Tongue (tissue), 2 donors: Measurements from ENCODE around the gene ZNF469. TPM values are rescaled to one million over a fixed set of nuclear protein-coding genes. Genes with fewer than 3 reads are reported as not detected.

Experiments used
- DNase-seq: peaks from one replicate; pipeline ENCODE4 v3.0.0-alpha.2; 2015
- total RNA-seq: library from RNA; depleted of rRNA; stranded (reverse); fragments of >200 nt; gene quantifications from one replicate; pipeline ENCODE4 v1.2.3, GENCODE V29; 2014

ZNF469 gene
- total RNA-seq, 1 donor from 2014 or later, result 4.4 TPM

DNA sequence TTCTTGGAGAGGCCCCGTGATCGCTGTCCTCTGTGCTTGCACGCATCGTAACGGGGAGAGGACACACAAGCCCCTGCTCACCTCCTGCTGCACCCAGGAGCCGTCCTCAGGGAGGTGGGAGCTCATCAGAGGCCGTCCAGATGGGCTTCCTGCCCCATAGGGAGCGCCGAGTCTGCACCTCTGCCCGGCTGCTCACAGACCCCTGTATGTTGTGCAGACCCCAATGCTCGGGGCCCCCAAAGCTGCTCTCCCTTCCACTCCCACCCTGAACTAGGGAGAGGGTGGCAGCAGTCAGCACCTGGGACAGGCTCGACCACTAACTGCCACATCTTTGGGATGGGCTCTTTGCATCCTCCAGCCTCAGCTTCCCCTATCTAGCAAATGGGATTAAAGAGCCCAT, 4.4 kb upstream of the ZNF469 start:
- no peak for DNase-seq

DNA sequence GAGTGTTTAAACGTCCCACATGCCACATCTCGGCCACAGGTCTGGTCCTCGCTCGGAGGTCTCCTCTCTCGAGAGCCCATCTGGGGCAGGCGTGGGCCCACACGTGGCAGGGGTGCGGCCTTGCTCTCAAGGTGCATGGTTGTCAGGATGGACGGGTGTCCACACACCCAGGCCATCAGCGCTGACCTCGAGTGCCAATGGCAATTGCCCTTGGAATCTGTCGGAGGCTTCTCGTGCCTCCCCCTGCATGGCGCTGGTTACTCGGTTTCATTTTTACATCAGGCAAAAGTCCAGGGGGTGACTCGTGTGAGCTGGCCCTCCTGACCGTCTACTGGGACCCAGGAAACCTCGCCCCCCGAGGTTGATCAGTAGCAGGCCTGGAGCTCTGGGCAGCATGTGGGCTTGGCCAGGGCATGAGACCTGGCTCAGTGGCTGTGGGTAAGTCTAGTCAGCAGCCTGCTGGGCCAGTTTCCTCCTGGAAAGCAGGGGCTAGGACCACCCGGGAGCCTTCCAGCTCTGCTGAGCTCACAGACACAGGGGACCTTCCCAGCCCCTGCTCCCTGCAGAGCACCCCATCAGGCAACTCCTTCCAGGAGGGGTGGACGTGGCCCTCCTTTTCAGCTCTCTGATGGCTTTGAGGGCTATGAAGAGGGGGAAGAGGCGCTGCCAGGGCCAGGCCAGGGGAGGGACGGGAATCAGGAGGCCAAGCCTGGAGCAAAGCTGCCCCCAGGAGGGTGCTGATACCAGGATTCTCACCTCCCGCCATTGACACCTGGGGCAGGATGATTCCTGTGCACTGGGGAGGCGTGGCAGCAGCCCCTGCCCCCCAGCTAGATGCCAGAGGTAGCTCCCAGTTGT, 3.7 kb upstream of the ZNF469 start:
- DNase-seq, result no peak

DNA sequence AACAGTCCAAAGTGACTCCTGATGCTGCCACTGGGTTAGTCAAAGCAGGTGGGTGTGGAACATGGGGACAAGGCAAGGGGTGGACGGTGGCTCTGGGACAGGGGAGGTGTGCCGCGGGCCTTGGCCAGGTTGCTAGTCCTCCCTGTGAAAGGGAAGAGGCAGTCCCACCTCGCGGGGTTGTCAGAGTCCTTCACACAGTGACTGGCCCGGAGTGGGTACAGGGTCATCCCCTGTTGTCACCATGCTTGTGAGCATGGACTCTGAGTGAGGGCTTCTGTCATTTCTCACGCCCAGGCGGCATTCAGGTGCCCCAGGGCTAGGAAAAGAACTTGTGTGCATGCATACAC, 3.1 kb upstream of the ZNF469 start:
- no peak for DNase-seq

DNA sequence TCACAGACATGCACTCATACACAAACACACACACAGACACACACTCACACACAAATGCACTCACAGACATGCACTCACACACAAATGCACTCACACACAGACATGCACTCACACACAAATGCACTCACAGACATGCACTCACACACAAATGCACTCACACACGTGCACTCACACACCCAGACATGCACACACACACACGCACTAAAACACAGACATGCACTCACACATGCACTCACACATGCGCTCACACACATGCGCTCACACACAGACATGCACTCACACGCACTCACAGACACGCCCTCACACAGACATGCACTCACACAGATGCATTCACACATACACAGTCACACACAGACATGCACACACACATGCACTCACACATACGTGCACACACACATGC, 2.7 kb upstream of the ZNF469 start:
- DNase-seq, result no peak

DNA sequence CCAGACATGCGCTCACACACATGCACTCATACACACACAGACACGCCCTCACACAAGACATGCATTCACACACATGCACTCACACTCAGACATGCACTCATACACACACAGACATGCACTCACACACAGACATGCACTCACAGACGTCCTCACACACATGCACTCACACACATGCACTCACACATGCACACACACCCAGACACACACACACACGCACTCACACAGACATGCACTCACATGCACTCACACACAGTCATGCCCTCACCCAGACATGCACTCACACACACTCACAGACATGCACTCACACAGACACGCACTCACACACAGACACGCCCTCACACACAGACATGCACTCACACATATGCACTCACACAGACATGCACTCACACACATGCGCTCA, 2.1 kb upstream of the ZNF469 start:
- no peak for DNase-seq

DNA sequence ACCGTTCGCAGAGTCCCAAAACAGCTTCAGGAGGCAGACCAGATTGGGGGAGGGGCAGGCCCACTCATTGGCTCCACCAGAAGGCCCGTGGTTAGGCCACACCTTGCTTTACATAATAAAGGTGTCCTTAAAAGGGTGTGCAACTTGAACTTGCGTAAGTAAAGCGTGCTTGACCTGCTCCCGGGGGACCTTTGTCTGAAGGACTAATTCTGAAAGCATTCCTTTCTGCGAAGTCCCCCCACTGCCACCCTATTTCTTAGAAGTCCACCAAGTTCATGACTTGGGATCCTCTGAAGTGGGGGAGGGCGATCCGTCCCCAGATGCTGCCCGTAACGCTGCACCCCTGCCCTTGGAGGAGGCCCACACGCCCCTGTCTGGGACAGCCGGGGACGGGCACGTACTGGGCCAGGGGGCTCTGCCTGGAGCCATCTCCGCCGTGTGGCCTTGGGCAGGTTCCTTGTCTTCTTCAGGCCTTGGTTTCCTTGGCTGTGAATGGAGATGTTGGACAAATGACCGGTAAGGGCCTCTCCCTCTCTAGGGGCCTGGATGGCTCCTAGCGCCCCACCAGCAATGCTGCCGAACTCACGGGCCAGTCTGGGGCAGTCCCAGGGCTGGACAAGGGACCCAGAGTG, 823 bp upstream of the ZNF469 start:
- peak; percentile 11 for DNase-seq

DNA sequence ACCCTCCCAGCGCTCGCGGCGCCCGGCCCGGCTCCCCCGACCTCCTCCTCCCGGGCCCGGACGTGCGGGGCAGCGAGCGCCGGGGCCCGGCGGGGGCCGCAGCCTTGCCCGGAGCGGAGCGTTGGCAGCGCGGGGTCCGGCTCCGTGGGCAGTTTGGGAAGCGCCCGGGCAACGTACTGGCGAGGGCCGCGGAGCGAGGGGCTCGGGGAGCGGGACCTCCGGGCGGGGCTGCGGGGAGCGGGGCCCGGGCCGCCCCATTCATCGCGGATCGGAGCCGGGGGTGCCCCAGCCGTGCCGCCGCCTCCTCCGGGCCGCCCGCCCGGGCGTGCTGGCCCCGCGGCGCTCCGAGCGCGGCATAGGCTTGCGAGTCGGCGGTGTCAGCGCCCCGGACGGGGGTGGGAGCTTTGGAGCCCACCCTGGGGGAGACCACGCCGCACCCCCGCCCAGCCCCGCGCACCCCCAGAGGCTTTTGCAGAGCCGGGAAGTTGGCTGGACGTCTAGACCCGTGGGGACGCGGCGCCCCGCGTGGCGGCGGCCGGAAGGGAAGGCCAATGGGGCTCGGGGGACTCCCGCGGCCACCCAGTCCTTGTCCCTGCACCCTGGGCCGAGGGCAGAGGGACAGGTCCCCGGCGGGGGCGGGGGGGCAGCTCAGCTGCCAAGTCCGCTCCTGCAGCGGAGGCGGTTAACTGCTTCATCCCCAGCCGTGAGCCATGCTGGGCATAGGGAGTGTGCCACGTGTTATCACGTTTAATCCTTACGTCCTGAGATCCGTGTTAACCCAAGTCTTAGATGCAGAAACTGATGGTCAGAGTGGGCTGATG, 852 bp downstream of the ZNF469 start:
- peak; percentile 38 for DNase-seq

DNA sequence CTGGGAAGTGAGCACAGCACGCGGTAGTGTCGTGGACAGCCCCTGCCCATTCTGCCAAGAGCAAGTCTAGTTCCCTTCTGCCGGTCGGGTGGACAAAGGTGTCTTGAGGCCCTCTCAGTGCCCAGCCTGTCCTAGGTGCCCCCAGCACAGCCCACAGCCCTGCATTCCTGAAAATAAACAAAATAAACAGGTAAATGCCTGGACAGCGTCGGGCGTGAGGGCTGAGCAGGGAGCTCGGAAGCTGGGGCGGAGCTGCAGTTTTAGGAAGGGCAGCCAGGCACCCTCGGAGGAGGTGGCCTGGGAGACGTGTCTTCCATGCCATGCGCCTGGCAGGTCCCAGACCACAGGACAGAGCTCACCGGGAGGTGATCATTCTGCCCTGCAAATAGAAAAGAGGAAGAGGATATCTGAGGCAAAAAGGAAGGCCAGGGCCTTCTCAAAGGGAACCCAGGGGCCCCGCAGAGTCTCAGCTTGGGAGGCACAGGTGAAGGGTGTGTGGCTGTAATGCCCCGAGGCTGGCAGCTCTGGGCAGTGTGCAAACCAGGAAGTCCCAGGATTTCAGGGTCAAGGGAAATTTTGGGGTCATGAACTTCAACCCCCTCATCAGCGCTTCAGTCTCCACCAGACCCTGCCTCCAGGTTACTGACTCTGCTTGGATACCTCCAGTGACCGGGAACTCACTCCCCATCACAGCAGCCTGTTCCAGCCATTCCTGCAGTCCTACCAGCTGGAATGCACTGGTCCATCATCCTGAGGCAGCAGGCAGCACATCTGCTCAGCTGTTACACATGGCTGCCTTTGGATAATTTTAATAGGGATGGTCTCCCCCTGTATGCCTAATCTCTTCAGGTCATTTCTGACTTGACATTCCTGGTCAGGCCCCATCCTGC, 1.7 kb downstream of the ZNF469 start:
- DNase-seq, result no peak

DNA sequence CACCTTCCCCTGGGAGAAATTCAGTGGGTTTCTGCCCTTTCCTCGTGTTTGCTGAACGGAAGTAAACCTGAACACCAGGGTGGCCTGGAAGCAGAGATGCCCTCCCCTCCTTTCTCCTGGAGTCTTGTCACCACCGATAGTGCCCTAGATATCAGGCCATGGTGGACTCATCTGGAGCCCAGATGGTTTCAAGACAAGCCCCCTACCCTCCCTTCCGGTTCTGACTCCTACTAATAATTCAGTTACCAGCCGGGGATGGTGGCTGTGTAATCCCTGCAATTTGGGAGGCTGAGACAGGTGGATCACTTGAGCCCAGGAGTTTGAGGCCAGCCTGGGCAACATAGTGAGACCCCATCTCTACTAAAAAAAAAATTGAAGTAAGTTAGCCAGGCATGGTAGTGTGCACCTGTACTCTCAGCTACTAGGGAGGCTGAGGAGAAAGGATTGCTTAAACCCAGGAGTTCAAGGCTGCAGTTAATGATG, 2.4 kb downstream of the ZNF469 start:
- DNase-seq, result no peak

DNA sequence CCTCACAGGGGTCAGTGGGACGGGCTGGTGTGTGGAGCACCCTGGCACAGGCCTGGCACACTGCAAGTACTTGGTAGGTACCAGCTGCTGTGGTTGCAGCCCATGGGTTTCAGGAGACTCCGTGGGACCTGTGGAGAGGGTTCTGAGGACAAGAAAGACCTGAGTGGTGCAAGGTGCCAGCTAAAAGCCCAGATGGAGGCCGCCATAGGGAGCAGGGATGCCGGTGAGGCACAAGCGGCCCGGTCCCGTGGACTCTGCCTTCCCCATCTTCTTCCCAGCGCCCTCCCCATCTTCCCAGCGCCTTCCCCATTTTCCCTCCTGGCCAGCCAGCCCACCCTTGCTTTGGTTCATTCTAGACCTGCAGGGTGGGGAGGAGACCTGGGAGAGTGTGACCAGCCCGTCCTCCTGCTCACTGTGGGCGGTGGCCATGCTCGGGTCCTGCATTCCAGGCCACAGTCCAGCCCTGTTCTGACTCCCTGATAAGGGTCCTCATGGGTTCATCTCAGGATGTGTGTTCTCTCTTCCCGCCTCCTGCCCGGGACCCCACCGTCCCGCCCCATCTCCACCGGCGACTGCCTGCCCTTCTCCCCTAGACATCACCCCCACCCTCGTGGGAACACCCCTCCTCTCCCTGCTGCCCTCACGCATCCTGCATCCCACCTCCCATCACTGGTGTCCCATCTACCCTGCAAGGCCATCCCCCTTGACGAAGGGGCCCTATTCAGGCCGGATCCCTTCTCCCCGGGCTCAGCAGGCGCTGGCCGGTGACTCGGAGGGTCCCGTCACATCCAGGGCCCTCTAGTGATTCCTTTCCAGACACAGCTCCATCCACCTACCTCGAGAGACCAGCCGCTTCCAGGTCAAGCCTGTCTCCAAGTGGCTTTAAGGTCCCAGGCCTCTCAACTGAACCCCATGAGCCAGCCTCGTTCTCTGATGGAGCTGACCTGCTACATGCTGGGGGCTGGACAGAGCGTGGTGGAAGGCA, 3.4 kb downstream of the ZNF469 start:
- no peak for DNase-seq

DNA sequence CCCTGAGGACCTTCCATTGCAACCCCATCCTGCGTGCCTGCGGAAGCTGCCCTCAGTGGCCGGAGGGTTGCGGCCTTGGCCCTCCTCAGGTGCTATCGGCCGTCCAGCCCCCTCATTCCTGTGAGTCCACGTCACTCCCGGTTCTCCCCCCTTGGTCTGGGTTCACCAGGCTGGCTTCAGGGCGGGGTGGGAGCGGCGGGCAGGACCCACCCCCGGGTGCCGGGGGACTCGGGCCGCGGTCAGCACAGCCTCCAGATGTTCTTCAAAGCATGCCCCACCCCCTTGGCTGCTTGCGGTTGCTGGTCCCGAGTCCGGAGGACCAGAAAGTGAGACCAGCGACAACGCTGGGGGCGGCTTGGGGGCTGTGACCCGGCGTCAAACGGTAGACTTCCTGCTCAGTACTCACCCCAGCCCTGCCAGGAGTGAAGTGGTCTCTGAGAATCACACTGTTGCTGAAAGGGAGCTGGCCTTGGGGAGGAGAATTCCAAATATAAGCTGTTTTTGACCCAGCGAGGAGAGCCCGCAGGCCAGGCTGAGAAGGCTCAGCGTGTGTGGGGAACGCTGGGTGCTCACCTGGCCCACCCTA, 4.5 kb downstream of the ZNF469 start:
- DNase-seq, result no peak

DNA sequence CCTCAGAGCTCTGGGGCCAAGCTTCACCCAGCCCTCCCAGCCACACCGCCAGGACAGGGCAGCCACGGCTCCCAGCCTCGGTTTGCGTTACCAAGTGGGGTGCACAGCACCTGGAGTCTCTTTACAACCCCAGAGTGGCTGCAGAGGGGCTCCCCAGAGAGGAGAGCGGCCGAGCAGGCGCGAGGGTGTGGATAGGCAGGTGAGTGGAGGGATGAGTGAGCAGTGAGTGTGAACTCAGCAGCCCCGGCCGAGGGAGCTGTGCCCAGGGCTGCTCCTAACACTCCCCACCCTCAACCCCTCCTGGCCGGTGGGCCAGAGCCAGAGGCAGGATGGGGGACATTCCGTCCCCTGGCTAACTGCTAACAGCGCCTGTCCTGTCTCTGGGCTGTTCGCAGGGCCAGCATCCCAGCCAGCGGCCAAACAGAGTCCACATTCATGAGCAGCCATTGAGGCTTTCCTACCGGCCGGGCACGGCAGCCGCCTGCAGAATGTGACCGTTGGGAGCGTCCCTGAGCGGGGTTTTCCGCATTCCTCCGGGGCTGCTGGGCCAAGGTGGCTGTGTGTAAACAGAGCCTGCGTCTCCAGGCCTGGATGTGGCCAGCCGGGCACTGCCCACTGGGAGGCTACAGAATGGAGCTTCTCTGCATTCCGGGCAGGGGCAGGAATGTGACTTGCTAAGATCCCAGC, 5.3 kb downstream of the ZNF469 start:
- peak; percentile 52 for DNase-seq

DNA sequence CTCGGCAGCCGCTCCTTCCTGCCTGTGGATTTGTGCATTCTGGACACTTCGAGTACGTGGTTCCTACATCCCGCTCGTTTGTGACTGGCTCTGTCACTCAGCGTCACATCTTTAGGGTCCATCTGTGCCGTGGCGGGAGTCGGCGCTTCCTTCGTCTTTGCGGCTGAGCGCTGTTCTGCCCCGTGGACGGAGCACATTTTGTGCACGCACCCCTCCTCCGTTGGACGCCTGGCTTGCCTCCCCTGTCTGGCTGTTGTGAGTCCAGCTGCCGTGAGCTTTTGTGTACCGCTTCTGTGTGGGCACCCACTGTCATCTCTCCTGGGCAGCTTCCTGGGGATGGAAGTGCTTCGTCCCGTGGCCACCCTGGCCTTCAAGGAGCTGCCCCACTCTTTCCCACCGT, 6.4 kb downstream of the ZNF469 start:
- no peak for DNase-seq

DNA sequence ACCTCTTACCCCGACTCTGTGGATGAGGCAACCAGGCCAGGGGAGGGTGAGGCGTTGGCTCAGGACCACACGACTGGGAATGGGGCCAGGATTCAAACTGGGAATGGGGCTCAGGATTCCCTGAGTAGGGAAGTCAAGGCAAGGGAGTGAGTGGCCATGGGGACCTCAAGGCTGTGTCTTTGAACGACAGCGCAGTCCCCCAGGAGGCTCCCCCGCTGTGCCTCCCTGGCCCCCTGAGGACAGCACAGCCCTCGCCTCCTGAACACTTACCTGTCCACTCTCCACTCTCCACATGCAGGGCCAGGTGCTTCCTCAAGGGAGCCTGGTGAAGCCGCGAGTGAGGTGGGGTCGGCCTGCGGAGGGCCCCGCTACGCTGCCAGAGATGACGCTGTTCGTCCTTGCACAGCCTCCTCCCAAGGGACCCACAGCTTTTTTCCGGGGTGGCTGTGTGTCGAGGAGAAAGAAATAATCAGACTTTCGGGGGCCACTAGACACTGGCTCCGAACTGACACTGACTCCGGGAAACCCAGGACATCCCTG, 6.9 kb downstream of the ZNF469 start:
- DNase-seq, result no peak

DNA sequence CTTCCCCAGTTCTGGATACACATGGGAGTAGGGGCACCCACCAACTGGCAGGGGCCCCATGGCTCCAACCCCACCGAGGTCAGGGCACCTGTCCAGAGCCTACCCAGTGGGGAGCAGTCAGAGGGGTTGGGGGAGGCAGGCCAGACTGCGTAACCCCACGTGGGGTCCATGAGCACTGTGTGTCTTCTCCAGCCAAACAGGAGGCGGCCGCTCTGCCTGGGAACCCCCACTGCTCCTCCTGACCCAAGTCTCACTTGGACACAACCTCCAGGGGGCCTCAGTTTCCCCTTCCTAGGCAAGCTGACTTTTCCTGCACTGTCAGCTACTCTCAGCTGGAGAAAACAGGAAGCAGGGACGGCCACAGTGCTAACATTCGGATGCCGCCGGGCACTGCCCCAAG, 7.5 kb downstream of the ZNF469 start:
- no peak for DNase-seq

DNA sequence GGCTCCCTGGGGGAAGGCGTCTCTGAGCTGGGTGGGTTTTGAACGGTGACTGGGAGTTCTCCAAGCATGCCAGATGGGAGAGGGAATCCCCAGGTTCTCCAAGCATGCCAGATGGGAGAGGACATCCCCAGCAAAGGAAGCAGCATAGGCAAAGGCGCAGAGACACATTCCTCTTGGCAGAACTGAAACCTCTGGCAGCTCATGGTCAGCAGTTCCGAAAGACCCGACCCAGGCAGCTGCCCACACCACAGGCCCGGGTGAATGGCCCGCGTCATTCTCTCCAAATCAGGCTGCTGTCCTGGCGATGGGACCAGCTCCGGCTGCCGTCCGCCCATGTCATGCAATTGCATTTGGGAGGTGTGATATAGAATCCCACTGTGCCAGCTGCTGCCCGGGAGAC, 8.0 kb downstream of the ZNF469 start:
- no peak for DNase-seq

DNA sequence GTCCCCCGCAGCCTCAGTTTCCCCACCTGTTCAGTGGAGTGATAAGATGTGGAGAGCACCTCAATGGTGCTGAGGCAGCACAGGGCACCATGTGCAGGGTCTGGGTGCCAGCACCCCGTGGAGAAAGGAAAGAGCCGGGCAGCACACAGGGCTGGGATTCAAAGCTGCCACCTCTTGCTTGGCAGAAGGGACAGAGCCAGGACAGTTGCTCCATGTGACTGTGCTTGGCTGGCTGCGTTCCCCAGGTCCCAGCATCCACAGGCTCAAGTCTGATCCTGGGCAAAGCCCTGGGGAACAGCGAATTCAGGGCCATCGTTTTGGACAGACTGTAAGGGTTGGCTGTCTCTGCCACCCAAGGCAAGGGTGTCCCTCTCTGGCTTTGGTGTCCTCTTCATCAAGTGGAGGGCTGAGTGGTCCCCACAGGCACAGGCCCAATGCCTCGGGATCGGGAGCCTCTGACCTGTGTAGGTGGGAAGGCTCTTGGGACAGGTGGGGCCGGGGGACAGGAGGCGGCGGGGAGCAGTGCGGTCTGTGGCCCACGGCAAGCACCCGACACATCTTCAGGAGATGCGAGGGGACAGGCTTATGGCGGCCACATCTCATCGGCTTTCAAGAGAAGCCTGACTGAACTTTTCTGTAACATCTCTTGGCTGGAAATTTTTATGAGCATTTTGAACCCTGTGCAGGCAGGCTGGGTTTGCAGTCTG, 8.5 kb downstream of the ZNF469 start:
- no peak for DNase-seq

DNA sequence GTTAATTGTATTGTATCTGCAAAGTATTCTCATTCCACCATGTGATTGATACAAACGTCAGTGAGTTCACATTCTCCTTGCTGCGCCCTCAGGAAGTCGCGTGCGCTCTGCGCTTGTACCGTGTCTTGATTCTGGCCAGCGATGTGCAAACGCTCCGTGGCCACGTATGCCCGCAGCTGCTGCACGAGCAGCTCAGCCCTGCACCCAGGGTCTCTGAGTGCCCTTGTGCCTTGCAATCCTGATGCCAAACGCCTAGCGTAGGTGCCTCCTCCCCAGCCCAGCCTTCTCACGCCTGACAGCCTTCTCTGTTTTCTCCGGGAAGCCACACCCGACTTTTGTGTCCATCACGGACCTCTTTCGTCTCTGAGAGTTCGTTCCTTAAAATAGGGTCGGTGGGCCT, 9.4 kb downstream of the ZNF469 start:
- no peak for DNase-seq

DNA sequence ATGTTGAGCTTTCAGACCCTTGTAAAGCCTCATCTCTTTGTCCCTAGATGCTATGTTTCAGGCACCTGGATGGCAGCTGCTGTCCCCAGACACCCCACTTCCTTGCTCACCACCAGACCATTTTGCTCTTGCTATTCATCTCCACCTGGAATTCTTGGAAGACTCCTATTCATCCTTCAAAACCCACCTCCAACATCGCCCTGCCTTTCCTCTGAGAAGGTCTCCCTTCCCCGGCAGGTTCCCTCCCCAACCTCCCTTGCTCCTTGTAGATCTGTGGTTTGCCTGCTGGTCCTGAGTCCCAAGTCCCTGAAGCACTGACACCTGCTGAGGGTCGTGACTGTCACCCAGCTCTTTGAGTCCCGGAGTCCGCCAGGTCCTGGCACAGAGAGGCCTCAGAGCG, 9.9 kb downstream of the ZNF469 start:
- DNase-seq, result no peak
